ENCODE measurements around the gene SIAH1. TPM values are rescaled to one million over a fixed set of nuclear protein-coding genes. Genes with fewer than 3 reads are reported as not detected.
"Not testable (repeated sequence)": the region's sequence is repeated elsewhere in the genome, so short reads cannot be mapped to it uniquely, and the experiment has no call there.

The SIAH1 gene
- polyA plus RNA-seq, 1 donor from 2014 or later, result 24.3 TPM

- Mint-ChIP-seq H3K9me3 (no peaks in the 10 kb centered on the region), H3K36me3 (no peaks in the 10 kb centered on the region), H3K27ac (peak overlapping the region; percentile 90 to 99 (median 92)), H3K27me3 (no peaks in the 10 kb centered on the region), H3K4me3 (peak overlapping the region; percentile 91 to 97 (median 96)), H3K4me1 (peaks cover 34 to 46% (median 42%) of the 10 kb centered on the region in 3 donors)
Measured at GRCh38 chr16:48365601-48366164, 19.5 kb downstream of the SIAH1 start.

DNA sequence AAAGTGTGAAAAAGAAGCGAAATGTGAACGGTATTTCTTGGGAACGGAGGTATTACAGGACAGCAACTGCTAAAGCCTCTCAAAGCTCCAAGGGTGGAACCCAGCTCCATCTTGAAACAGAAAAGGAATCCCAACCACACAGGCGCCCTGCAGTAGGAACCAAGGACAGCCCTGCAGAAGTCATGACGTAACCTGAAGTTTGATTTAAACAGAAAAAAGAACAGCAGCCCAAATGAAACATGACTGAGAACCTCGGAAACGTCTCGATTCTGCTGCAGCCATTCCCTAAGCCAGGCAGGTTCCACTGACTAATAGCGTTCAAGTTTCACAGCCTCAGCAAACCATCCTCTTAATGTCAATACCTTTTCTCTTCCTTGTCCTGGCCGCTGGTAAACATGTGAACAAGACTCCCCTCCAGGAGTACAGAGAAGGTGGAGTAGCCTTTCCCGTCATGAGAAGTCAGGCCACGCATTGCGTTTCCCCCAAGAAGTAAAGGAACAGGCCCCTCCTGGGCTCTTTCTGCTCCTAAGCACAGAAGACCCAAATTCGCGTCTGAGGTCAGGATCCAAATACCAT, 20.1 kb downstream of the SIAH1 start:
- Mint-ChIP-seq H3K27me3 (no peaks in the 10 kb centered on the region), H3K4me1 (peaks cover 34 to 47% (median 42%) of the 10 kb centered on the region in 3 donors)

DNA sequence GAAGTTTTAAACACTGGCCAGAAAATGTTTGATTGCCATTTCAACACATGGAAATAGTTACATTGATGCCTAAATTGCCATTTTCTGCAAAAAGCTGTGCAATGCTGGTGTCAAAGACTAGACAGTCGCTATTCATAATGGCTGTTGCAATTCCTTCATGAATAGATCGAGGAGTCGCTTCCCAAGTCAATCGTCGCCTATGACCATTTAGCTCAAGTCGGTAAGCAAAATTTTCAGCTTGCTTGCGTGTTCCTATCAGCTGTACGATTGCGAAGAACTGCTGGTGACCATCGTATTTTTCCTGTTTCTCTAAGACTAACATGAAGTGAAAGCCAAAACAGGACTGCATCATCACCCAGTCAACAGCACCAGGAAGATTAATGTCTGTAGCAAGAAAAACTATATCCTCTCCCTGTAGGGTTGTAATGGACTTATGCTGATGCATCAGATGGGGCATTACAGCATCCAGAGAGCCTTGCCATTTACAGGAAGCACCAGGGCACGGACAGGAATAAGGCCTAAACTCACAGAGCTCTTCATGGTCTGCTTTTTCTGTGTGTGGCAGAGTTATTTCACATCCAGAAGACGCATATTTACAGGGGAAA, 23.6 kb downstream of the SIAH1 start:
- Mint-ChIP-seq H3K36me3 (peaks cover 1% of the 10 kb centered on the region), H3K4me3 (peak overlapping the region in 1 of 4 donors; percentile 52), H3K9me3 (no peaks in the 10 kb centered on the region), H3K4me1 (peaks cover 28 to 41% (median 33%) of the 10 kb centered on the region in 3 donors), H3K27ac (peak overlapping the region in 1 of 3 donors; percentile 43), H3K27me3 (no peaks in the 10 kb centered on the region)

More for the DNA sequence above, 20.1 kb downstream of the SIAH1 start:
- Mint-ChIP-seq H3K9me3 (no peaks in the 10 kb centered on the region), H3K27ac (peak overlapping the region; percentile 69 to 92 (median 90)), H3K36me3 (no peaks in the 10 kb centered on the region), H3K4me3 (peak overlapping the region; percentile 91 to 97 (median 96))

- Mint-ChIP-seq H3K4me3 (peak overlapping the region in 1 of 4 donors; percentile 45), H3K27me3 (no peaks in the 10 kb centered on the region), H3K27ac (peak overlapping the region in 2 of 3 donors; percentile 9 to 43), H3K9me3 (no peaks in the 10 kb centered on the region), H3K4me1 (peaks cover 27 to 40% (median 32%) of the 10 kb centered on the region in 3 donors), H3K36me3 (peaks cover 1% of the 10 kb centered on the region)
Measured at GRCh38 chr16:48361012-48361411, 24.2 kb downstream of the SIAH1 start.

- Mint-ChIP-seq H3K27me3 (no peaks in the 10 kb centered on the region), H3K27ac (no peak overlapping the region), H3K4me3 (peak overlapping the region in 1 of 4 donors; percentile 9), H3K4me1 (peaks cover 21 to 32% (median 31%) of the 10 kb centered on the region in 3 donors), H3K9me3 (no peaks in the 10 kb centered on the region), H3K36me3 (peaks cover 1% of the 10 kb centered on the region)
Measured at GRCh38 chr16:48359983-48360382, 25.2 kb downstream of the SIAH1 start.

DNA sequence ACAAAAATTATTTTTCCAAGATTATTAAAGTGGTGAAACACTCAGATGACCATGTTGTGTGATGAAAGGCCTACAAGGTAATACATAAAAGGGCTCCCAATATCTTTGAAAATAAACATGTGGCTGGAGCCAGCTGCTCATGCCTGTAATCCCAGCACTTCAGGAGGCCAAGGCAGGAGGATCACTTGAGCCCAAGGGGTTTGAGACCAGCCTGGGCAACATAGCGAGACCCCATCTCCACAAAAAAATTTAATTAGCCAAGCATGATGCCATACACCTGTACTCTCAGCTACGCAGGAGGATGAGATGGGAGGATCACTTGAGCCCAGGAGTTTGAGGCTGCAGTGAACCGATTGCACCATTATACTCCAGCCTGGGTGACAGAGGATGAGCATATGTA, 26.8 kb downstream of the SIAH1 start:
- H3K4me1 Mint-ChIP-seq, result peaks cover 17 to 30% (median 29%) of the 10 kb centered on the region in 3 donors
- H3K9me3 Mint-ChIP-seq, result no peaks in the 10 kb centered on the region
- peaks cover 1% of the 10 kb centered on the region for H3K36me3 Mint-ChIP-seq
- peak overlapping the region in 1 of 4 donors; percentile 22 for H3K4me3 Mint-ChIP-seq
- H3K27me3 Mint-ChIP-seq, result no peaks in the 10 kb centered on the region
- peak overlapping the region in 1 of 3 donors; percentile 23 for H3K27ac Mint-ChIP-seq

DNA sequence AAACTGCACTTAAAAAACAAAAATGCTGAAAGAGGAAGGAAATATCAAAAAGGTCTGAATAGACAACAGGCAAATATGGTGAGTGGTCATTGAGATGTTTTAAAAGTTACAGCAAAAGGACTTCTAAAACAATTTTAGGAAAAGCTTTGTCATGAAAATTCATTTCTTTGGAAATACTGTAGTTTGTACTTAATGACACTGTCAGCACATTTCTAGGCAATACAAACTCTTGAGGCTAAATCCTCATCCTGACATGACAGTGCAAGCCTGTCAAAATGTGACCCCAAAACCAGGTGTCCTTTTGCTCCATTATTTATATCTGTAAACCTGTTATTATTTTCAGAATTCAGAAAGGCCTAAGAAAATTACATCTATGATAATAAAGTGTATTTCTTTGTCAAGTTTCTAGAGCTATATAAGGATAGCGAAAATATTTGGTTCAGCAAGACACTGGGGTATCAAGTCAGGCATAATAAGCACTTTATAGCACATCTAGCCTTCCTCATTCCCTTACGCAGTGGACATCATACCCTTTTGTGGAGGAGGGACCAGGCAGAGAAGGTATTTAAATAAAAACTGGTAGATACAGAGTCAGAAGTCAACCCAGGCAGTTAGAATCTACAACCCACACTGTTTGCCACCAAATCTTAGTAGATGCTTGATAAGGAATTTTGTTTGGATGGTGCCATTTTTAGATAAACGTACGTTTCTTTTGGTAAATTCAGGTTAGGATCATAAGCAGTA, 28.4 kb downstream of the SIAH1 start:
- Mint-ChIP-seq H3K9me3 (no peaks in the 10 kb centered on the region), H3K4me3 (no peak overlapping the region), H3K4me1 (peaks cover 16 to 26% (median 26%) of the 10 kb centered on the region in 3 donors), H3K27me3 (no peaks in the 10 kb centered on the region), H3K27ac (peak overlapping the region in 1 of 3 donors; percentile 44), H3K36me3 (peaks cover 3% of the 10 kb centered on the region)

DNA sequence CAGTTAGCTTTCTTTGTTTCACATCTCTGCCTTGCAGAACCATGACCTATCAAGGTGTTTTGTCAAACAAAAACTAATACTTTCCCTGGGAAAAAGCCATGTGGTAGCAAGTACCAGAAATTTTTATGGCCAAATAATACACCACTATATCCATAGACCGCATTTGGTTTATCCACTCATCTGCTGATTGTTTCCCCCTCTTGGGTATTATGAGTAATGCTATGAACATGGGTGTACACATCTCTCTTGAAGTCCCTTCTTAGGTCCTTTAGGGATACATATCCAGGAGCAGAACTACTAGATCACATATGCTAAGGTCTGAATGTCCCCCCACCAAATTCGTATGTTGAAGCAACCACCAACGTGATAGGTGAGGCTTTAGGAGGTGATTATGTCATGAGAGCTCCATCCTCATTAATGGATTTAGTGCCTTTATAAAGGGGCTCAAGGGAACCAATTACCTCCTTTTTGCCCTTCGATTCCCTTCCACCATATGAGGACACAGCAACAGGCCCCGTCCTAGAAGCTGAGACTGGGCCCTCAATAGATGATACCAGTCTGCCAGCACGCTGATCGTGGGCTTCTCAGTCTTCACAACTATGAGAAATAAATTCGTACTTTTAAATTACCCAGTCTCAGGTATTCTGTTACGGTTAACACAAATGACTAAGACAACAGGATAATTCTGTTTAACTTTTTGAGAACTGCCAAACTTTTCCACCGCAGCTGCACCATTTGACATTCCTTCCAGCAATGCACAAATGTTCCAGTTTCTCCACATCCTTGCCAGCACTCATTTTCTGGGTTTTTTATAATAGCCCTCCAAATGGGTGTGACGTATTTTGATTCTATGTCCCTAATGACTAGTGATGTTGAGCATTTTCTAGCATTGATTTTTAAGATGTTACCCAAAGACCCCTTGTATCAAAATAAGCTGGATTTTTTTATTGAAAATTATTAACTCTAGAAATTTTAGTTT, 30.0 kb downstream of the SIAH1 start:
- Mint-ChIP-seq H3K27me3 (no peaks in the 10 kb centered on the region), H3K36me3 (peaks cover 3% of the 10 kb centered on the region), H3K9me3 (no peaks in the 10 kb centered on the region), H3K4me1 (peaks cover 10 to 18% (median 17%) of the 10 kb centered on the region in 3 donors), H3K27ac (peak overlapping the region in 2 of 3 donors; percentile 20 to 39), H3K4me3 (no peak overlapping the region)

- H3K36me3 Mint-ChIP-seq, H3K9me3 Mint-ChIP-seq, H3K4me3 Mint-ChIP-seq, H3K27ac Mint-ChIP-seq, H3K27me3 Mint-ChIP-seq: not testable (repeated sequence)
- H3K4me1 Mint-ChIP-seq, result peaks cover 10 to 18% (median 17%) of the 10 kb centered on the region in 3 donors
Measured at GRCh38 chr16:48354385-48354784, 30.8 kb downstream of the SIAH1 start.

DNA sequence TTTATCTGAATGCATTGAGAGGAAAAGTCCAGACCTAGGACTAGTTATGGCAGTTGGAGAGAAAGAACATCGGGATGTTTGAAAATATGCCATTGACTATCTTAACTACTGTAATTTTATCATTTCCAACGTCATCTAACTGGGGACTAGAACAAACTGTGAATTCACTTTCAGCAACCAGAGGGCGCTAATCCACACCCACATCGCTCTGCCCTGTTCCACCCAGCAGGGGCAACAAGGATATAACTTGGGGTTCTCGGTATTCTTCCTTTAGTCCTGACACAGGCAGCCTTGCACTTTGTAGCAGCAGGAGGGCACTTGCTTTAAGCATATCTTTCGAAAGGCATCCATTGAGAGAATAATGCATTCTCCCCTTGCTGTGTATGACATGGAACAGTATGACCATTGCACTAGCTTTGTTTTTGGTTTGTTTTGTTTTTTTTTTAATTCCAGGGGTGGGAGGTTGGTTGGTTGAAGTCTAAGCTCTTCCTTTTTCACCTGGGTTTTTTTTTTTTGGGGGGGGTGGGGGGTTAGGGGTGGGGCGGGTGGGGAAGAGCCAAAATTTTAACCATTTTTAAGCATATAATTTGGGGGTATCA, 31.5 kb downstream of the SIAH1 start:
- Mint-ChIP-seq H3K27me3 (no peaks in the 10 kb centered on the region), H3K4me1 (peaks cover 10 to 18% (median 17%) of the 10 kb centered on the region in 3 donors), H3K27ac (peak overlapping the region; percentile 22 to 84 (median 77)), H3K9me3 (no peaks in the 10 kb centered on the region), H3K4me3 (no peak overlapping the region), H3K36me3 (peaks cover 2% of the 10 kb centered on the region)

DNA sequence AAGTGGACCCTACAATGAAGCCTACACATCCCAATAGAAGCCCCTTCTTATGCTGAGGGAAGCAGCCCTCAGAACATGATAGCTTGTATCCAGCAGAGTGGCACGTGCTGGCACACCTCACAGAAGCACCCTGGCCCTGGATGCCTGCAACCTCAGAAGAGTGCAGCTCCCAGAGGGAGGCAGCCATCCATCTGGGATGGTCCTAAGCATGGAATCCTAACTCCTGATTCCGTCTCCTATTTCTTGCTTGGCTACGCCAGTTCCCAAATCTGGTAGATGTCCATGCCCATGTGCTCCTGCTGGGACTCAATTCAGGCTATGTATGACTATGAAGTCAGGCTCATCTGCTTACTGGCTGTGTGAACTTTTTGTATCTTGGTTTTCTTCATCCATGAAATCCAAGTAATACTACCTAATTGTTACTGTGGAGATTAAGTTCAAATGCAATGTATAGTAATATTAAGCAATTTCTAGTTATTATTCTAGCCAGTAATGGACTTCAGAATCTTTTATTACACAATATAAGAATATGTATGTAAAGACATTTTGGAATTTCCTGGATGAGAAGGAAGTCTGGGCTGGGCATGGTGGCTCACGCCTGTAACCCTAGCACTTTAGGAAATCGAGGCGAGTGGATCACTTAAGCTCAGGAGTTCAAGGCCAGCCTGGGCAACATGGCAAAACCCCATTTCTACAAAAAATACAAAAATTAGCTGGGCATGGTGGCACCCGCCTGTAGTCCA, 32.4 kb downstream of the SIAH1 start:
- H3K4me3 Mint-ChIP-seq, result no peak overlapping the region
- no peaks in the 10 kb centered on the region for H3K27me3 Mint-ChIP-seq
- peaks cover 10 to 17% (median 17%) of the 10 kb centered on the region in 3 donors for H3K4me1 Mint-ChIP-seq
- peak overlapping the region in 2 of 3 donors; percentile 22 to 77 for H3K27ac Mint-ChIP-seq
- H3K36me3 Mint-ChIP-seq, result peaks cover 3% of the 10 kb centered on the region
- H3K9me3 Mint-ChIP-seq, result no peaks in the 10 kb centered on the region

- peak overlapping the region in 2 of 3 donors; percentile 5 to 55 for H3K27ac Mint-ChIP-seq
- H3K4me3 Mint-ChIP-seq, result no peak overlapping the region
- no peaks in the 10 kb centered on the region for H3K27me3 Mint-ChIP-seq
- no peaks in the 10 kb centered on the region for H3K9me3 Mint-ChIP-seq
- peaks cover 4 to 10% (median 9%) of the 10 kb centered on the region in 3 donors for H3K4me1 Mint-ChIP-seq
- peaks cover 3% of the 10 kb centered on the region for H3K36me3 Mint-ChIP-seq
Measured at GRCh38 chr16:48350736-48351135, 34.5 kb downstream of the SIAH1 start.

- Mint-ChIP-seq H3K4me1 (peaks cover 0 to 5% (median 2%) of the 10 kb centered on the region in 3 donors), H3K36me3 (peaks cover 3% of the 10 kb centered on the region), H3K27ac (no peak overlapping the region), H3K27me3 (no peaks in the 10 kb centered on the region), H3K4me3 (no peak overlapping the region), H3K9me3 (no peaks in the 10 kb centered on the region)
Measured at GRCh38 chr16:48347980-48348379, 37.2 kb downstream of the SIAH1 start.

Measured in IgD-negative memory B cell (primary cell).